ENCODE results near the gene HIVEP3.

The HIVEP3 gene

DNA sequence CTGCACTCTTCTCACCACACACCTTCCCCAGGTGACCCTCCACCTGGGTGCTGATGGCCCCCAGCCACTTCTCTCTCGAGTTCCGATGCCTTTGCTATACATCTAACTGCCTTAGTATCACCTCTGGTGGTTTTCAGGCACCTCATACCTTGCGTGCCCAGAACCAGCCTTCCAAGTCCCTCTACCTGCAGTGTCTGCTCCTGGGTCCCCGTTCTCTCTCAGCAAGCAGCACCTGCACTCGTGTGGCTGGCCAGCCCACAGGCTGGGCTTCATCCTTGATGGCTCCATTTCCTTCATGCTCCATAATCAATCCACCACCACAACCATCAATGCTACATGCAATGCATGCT lies 385.0 kb downstream of the HIVEP3 start:
- DNase-seq (ENCODE audit: low read depth) = no peak
- no peak overlapping the region for H3K4me3 ChIP-seq (ENCODE audit: low read length)
- no peak for TF ChIP-seq CTCF (IDR thresholded peaks at IDR 0.05; ENCODE audit: insufficient read depth, low read depth, low read length, missing control alignments)

DNA sequence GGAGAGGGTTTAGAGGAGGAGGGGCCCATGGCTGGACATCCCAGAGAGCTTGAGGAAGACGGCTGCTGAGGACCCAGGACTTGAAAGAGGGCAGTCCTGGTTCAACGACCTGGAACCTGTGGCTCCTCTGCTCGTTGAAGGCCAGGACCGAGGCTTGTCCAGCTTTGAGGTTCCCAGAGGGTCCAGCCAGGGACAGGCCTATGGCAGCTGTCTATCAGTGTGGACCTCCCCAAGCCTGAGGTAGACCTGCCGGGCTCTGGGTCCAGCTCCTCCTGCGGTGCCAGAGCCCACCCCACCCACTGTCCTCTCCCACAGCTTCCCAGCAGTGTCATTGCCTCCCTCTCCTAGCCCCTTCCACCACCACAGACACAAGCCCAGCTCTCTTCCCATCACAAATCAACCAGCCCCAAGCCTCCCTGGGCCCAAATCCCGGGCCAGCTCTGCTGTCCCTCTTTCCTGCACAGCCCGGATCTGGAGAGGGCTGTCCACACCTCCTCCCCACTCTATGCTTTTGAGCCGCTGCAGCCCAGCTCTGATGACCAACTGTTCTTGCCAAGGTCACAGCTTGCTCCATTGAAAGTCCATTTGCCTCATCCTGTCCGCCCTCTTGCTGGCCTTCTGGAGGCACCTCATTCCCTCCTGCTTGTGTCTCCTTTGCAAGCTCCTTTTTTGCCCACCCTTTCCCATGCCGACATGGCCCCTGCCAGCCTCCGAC lies 385.5 kb downstream of the HIVEP3 start:
- no peak for TF ChIP-seq CTCF (IDR thresholded peaks at IDR 0.05; ENCODE audit: insufficient read depth, low read depth, low read length, missing control alignments)
- no peak for DNase-seq (ENCODE audit: low read depth)
- H3K4me3 ChIP-seq (ENCODE audit: low read length) = no peak overlapping the region

- H3K4me3 ChIP-seq (ENCODE audit: low read length) = no peak overlapping the region
- TF ChIP-seq CTCF (IDR thresholded peaks at IDR 0.05; ENCODE audit: insufficient read depth, low read depth, low read length, missing control alignments) = no peak
- no peak for DNase-seq (ENCODE audit: low read depth)
Measured at GRCh38 chr1:41532206-41532975, 386.3 kb downstream of the HIVEP3 start.

DNA sequence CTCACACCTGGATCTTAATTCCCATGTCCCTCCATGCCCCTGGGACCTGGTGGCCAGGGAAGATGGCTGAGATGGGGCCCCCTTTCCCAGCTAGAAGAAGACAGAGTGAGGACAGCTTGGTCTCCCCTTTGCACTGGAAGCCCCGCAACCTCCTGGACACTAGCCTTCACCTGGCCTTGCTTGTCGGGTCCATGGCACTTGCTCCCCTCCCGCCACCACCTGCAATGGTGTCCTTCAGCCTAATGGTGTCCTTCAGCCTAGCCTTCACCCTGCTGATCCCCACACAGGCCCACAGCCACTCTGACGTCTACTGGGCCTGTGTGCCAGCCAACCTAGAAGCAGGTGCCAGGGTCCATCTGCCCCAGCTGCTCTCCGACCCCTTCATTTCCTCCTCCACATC lies 388.3 kb downstream of the HIVEP3 start:
- DNase-seq (ENCODE audit: low read depth) = no peak
- no peak for TF ChIP-seq CTCF (IDR thresholded peaks at IDR 0.05; ENCODE audit: insufficient read depth, low read depth, low read length, missing control alignments)
- no peak overlapping the region for H3K4me3 ChIP-seq (ENCODE audit: low read length)

DNA sequence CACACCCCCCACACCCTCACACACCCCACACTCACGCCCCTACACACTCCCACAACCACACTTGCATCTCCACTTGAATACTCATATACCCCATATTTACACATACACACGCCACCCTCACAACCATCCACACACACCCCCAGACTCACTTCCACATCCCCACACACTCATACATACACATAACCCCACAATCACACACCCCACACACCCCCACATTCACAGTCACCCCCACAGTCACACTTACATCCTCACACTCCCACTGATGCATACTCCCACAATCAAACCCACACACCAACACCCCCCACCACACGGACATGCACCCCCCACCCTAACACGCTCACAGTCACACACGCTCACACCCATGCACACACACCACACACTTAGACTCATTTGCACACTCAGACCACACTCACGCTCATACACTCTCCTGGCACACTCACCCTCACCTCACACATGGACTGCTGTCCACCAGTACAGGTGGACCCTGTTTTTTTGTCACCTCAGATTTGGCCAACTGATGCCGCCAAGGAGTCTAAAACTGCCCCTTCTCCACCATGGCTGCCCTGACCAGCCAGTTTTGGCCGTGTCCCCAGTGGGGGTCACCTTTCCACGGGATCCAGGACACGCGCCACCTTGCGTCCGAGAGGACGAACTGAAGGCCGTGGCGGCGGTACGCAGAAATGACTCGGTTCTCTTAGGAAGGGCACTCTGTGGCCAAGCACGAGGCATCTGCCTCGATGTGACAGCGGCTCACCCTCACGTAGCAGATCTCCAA lies 388.9 kb downstream of the HIVEP3 start:
- no peak for DNase-seq (ENCODE audit: low read depth)
- H3K4me3 ChIP-seq (ENCODE audit: low read length) = no peak overlapping the region
- TF ChIP-seq CTCF (IDR thresholded peaks at IDR 0.05; ENCODE audit: insufficient read depth, low read depth, low read length, missing control alignments) = no peak

DNA sequence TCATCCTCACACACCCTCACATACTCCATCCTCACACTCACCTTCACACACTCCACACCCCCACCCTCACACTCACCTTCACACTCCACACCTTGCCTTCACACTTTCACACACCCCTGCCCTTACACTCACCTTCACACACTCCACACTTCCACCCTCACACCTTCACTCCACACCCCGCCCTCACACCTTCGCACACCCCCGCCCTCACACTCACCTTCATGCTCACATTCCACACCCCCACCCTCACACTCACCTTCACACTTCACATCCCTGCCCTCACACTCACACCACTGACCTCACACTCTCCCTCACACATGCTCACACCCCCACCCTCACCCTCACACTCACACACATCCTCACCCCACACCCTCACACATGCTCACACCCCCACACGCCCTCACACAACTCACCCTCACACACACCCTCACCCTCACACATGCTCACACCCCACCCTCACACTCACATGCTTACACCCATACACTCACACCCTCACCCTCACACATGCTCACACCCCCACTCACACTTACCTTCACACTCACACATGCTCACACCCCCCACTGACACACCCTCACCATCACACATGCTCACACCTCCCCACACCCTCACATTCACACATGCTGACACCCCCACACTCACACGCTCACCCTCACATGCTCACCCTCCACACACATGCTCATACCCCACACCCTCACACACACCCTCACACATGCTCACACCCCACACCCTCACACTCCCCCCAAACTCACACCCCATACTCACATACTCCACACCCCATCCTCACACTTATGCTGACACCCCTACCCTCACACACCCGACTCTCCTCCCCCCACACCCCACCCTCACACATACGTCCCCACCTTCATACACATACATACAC lies 389.8 kb downstream of the HIVEP3 start:
- no peak for TF ChIP-seq CTCF (IDR thresholded peaks at IDR 0.05; ENCODE audit: insufficient read depth, low read depth, low read length, missing control alignments)
- no peak for DNase-seq (ENCODE audit: low read depth)
- no peak overlapping the region for H3K4me3 ChIP-seq (ENCODE audit: low read length)

All from epithelial cell of esophagus (primary cell).